Stromal cell of bone marrow (primary cell): ENCODE measurements around the gene PHC2.

Experiments
- DNase-seq: peaks from one replicate; pipeline ENCODE4 v3.0.0-alpha.2; 2012; ENCODE audit warnings: low read depth

Gene PHC2

DNA sequence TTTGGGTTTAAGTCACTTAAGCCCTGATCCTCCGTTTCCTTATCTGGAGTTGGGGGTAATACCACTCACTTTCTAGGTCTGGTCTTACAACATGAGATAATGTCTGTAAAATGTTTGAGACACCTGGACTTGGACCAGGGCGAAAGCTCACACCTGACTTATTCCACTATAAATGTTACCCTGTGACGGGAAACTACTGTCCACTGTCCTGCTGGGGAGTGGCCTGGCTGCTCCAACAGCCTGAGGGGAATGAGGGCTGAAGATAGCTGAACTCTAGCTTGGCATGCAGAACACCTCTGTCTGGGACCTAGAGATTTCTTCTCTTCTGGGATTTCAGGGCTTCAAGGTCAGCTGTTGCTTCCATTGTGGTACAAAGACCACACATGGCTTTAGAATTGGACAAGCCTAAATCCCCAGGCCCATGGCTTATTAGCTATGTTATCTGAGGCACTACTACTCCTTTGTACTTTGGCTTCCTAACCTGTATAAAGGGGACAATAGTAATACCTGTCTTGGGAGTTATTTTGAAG is 100.5 kb downstream of the PHC2 start:
- no peak for DNase-seq

DNA sequence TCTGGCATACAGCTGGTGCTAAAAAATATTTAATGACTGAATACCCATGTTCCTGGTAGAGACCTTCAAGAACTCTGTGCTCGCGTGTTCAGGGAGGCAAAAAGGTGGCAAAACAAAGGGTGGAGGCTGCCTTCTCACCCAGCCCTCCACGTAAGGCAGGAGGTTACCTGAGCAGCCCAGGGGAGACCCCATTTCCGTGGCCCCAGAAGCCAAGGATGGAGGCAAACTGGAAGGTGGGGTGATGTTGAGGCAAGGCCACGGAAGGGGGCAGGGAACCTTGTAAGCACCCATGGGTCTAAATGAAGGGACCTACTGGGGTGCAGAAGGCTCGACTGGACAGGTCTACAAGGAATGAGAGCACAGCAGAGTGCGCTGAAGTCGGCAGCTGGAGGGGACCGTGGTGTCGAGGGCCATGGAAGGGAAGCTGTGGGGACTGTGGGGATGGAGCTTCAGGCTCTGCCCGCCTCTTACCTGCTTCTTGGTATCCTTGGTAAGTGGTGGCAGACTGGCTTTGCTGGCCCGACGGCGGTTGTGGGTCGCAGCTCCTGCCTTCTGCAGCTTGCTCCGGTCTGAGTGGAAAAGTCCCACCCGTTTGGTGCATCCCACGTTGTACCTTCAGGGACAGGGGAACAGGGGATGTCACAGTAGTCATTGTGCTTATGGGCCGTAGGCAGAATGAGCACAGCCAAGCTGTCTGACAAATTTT is 101.1 kb downstream of the PHC2 start:
- no peak for DNase-seq

DNA sequence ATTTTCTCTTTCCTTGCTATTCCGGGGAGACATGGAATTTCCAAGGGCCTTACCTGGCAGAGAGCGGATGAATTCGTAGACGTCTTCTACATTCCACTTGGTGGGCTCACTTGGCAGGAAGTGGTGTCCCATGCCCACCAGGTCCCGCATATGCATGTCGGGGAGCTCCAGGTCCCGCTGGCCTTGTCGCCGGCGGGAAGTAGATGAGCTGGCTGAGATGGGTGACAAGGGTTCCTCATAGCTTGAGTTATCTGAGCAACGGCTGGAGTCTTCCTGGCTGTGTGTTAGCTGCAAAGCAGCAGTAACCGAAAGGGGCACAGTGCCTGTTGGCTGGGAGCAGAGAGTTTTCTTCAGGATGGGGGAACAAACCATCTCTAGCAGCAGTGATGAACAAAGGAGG is 102.1 kb downstream of the PHC2 start:
- DNase-seq: no peak

DNA sequence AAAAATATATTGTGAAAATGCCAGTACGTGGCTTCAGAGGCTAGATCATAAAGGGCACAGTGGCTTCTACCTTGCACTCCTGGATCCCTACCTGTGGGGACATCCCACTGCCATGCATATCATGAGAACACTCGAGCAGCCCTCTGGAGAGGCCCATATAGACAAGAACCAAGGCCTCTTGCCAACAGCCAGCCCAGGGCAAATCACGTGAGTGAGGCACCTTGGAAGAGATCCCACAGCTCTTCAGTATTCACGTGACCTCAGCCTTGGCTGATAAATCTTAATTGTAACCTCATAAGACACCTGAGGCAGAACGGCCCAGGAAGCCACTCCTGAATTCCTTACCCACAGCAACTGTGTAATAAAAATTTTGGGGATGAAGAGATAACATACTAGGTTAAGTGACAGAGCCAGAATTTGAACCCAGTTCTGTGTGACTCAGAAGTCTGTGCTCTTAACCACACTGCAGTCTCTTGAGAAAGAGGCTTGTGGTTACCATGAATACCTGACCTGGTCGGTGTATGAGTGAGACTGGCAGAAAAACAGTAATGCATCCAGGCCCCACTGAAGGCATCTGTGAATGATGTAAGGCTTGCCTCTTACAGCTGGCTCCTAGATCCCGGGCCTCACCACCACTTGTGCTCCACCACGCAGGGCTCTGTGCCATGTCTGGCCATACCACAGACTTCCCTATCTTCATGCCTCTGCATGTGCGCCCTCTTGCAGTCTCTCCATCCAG is 103.1 kb downstream of the PHC2 start:
- peak; percentile 96 for DNase-seq

DNA sequence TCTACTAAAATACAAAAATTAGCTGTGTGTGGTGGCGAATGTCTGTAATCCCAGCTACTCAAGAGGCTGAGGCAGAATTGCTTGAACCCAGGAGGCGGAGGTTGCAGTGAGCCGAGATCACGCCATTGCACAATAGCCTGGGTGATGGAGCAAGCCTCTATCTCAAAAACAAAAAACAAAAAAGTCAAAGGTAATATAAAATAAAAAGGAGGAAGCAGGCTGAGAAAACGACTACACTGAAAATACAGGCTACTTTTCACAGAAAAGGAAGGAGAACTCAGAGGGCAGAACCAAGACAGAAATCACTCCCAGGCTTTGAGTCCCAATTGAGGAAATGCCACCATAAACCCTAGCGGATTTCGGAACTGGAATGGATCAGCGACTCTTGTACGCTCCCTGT is 104.1 kb downstream of the PHC2 start:
- DNase-seq: no peak

DNA sequence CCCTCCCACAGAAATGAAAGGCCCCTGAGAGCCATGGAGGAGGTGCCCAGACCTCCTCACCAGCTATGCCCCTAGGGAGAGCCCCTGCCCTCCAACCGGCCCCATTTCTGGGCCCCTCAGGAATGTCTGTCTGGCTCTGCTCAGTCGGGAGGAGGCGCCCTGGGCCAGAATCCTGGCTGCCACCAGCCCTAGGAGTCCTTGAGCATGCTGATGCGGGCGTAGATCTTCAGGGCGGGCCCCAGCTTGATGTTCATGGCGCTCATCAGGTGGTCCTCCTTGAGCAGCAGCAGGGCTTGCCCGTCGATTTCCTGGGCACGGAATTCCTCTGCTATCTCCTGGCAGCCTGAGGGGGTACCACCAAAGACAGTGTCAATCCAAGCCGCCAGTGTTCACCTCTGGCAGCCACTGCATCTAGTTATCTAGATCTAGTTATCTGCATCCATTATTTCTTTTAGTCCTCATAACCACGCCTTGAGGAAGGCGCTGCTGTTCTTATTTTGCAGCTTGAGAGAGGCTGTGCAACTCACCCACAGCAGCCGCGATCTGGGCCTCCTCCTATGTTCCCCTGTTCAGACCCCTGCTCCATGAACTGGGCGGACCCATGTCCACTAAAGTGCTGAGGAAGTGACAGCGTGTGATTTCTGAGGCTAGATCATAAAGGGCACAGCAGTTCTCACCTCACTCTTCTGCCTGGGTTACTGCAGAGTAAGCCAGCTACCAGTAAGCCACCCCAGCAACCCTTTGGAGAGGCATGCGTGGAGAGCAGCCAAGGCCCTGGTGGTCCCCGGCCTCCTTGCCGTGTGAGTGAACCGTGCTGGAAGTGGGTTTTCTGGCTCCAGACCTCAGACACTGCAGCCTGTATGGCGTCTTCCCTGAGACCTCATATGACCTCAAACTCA is 106.0 kb downstream of the PHC2 start:
- no peak for DNase-seq

DNA sequence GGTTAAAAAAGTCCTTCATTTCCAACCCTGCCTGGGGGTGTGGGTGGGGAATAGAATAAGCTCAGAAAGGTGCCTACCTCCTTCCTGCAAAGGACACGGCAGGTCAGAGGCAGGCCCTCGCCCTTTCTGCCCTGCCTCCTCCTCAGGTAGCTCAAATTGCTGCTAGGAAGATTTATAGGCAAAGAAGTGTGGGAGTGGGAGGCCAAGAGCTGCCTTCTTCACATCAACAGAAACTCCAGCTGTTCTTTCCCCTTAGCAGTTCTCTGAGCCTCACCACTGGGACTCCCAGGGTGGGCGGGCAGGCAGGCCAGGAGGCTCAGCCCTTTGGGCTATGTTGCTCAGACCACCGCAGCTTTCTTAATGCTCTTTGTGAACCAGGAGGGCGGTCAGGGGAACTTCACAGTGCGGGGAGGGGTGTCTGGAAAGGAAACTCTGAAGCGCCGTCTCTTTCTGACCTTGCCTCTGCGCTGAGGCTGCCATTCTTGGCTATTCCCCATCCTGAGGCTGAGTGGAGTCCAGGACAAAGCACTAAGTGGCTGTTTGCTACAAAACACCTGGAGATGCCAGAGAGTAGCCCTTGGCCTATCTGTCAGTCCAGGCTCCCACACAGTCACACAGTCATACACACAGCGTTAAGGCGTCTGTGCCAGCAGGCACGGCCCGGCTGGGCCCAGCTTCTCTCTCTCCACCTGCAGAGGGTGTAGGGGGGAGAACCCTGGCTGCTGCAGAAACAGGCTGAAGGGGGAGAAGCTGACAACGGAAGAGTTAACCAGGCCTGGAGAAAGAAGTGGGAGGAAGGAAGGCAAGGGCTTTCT is 107.0 kb downstream of the PHC2 start:
- no peak for DNase-seq

DNA sequence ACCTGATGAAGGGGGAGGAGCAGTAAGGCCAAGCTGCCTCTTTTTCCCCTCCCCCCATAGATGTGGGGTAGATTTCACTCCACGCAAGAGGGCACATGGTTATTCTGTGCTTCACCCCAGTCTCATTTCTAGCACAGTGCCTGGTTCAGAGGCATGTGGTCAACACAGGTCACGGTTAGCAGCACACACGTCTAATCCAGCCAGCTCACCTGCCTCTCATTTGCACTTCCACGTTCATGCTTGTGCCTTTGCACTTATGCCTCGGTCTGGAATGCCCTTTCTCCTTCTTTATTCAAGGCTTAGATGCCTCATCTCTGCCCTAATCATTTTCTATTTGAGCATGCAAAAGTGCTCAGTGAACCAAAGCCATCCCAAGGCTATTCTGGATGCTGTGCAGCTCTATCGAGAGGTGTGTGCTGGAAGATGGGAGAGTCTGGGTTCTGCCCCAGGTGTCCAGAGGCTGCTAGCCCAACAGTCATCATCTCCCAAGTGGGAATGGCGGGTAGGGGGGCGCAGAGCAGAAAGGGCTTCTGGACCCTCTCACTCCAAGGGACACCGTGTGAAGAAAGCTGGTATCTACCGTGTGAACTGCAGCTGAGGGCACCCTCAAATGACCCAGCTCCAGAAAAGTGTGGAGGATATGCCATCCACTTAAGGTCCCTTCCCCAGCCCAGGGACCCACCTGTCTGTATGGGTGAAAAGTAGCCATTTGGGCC is 107.9 kb downstream of the PHC2 start:
- DNase-seq: no peak

DNA sequence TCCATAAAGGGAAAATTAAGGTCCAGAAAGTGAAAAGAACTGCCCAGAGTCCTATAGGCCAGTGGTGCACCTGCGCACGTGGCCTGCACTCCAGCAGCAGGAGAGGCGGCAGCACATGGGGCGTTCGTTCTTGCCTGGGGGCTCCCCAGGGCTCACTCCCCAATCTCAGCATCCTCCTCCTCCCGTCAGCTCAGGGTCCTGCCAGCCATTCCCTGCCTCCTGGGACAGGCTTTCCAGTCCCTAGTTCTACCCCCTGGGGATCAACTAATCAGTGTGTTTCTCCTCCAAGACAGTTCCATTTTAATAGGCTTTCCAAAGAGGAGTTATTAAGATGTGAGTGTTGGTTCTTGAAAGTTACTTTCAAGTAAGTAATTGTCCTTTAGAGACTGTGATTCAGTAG is 108.8 kb downstream of the PHC2 start:
- no peak for DNase-seq

DNA sequence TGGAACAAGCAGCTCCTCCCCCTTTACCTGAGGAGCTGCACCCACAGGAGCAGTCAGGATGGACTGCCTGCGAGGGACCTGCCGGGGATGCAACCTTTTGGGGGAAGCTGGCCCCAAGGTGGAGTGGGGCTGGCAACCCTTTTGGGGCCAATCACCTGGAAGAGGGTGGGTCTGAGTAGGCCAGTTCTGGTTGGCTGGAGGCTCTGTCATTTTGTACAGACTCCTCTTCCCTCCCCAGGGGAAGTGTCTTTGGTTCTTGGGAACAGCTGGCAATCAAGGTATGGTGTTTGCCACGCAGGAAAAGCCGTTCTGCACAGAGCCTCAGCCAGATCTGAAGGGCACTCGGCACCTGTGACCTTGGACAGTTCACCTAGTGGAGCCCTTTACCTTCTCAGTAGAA is 109.7 kb downstream of the PHC2 start:
- no peak for DNase-seq

DNA sequence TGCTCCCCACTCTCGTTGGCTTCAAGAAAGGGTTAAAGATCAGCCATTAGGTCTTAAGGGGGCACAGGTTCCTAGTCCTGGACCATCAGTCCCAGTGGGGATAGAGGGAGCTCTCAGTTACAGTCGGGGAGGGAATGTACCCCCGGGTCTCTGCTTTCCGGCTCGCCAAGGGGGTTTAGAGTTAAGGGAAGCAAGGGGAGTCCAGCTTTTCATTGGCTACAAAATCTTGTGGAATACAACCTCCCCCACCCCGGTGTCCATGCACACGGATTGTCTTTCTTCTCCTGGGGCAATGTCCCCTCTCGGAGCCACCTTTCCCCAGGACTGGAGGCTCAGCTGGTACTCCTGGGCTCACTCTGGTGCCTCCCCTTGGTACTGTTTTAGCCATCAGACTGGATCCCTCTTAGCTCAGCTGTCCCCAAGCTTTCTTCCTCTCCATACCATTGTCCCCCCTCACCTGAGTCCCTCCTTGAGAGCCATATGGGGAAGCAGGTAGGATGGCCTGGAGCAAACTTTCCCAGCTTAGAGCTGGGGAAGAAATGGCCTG is 110.2 kb downstream of the PHC2 start, which contains the start of gene A3GALT2:
TSS of gene A3GALT2 (minus strand) at position 480 of the 547 bp plus-strand sequence. CDS start at position 480, 0 bp downstream.
- DNase-seq: no peak

DNA sequence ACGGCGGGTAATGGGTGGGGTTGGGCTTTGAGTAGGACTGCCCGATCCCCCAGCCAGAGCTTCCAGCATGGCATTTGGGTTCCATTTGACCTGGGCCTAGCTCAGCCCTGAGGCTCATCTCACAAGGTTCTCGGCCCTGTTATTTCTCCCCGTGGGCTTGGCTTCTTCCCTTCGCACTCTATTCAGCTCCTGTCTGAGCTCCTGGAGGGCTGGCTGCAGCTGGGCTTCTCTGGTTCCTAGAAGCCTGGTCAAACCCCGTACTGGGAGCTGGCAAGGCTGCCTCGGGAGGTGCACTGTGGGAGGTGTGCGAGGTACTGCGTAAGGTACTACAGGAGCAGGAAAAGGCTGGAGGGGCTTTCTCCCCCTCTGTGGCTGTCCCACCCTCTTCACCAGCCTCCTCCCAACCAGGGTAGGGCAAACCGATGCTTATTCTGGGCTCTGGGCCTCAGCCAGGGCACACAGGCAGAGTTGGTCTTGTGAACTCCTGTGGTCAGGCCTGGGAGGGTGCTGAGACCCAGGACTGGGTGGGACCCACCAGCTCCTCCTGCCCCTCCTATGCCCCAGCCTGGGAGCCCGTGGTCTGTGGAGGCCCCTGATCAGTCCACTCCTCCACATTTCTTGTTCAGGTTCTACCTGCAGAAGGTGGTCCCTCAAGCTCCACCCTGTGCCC is 110.8 kb downstream of the PHC2 start:
- DNase-seq: no peak

DNA sequence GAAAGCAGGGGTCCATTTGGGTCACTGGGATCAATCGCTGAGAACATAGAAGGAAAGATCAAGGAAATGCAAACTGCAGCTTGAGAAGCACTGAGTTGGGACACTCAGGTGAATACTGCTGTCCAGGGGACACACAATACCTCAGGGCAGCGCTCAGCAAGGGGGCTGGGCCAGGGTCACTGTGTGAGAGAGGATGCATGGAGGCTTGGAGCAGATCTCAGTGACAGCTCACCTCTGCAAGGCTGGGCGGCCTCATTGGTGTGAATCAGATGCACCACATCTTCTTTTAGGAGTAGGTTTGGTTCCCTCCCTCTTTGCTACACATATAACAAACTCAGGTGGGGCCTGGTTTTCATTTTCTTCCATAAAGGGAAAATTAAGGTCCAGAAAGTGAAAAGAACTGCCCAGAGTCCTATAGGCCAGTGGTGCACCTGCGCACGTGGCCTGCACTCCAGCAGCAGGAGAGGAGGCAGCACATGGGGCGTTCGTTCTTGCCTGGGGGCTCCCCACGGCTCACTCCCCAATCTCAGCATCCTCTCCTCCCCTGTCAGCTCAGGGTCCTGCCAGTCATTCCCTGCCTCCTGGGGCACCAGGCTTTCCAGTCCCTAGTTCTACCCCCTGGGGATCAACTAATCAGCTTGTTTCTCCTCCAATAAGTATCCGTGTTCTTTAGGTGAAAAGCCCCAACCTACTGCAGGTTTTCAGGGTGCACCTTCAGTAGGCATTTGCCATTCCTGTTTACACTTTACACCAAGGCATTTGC is 111.5 kb downstream of the PHC2 start:
- DNase-seq: no peak

DNA sequence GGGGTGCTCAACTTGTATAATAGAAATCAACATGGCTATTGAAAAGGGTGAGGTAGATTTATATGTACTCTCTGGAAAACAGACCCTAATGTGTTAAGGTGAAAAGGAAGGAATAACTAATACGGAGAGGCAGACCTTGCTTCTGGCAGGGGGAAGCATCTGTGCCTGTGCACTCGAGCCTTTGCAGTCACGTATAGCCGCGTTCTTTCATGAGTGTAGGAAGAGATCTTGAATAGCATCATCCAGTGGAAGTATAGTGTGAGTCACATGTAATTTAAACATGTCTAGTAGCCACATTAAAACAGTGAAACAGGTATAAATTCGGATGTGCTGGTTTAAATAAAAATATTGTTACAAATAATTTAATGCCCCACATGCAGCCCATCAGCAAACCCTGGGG is 112.9 kb downstream of the PHC2 start:
- DNase-seq: no peak

DNA sequence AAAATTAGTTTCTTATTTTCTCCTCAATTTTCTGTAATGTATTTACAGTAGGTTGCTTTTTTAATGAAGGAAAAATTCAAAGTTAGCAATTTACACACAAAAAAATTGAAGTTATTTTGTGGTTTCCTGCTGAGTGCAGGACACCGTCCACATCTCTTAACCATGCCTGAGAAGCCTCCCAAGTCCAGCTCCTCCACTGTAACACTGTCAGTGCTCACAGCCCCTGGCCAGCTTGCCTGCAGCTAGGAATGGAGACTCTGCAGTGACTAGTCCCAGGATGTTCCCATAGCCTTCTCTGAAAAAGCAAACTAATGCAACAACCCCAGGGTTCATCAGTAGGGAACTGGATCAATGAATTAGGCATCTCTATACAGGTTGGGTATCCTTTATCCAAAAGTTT is 113.5 kb downstream of the PHC2 start:
- no peak for DNase-seq

DNA sequence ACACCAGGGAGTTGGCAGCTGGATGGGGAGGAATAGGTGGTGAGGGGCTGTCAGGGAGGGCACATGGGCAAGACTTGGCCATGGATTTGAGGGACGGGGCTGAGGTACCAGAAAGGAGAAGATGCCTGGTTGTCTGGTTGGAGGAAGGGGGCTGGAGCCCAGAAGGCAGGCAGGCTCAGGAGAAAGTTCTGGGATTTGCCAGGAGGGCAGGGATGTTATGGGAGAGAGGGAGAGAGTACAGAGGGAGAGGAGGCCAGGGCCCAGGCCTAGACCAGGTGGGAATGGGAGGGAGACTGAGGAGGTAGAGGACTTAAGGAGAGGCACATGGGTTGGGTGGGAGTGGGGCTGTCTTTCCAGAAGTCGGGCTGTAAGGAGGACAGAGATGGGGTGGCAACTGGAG is 114.3 kb downstream of the PHC2 start:
- DNase-seq: no peak

DNA sequence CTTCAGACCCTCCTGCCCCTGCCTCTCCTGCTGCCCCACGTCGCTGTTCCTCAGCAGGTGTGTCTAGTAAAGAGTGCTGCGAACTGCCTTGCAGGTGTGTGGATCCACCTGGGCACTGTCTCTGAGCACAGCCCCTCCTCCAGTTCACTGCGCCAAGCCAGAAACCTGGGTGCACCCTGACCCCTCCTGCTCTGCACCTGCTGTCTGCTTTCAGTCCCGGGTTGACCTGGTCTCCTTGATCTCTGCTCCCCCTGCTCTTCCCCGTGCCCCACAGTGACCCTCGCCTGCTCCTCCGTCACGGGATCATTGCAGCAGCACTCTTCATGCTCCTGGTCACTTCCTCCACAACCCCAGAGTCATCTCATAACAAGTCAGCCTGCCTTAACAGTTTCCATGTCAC is 116.5 kb downstream of the PHC2 start:
- DNase-seq: no peak

DNA sequence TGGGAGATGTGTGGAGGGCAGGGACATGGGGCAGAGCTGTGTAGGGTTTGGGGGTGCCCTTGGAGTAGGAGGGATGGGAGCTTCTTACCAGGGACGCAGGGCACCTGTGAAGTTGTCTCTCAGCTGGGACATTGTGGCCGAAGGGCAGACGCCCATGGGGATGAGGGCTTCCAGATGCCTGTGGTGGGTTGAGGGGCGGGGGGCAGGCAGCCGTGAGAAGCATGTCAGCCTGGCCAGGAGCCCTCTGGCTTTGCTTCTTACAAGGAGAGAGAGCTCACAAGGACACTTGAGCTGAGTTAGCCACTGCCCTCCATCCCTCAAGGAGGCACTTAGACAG is 118.5 kb downstream of the PHC2 start:
- no peak for DNase-seq

DNA sequence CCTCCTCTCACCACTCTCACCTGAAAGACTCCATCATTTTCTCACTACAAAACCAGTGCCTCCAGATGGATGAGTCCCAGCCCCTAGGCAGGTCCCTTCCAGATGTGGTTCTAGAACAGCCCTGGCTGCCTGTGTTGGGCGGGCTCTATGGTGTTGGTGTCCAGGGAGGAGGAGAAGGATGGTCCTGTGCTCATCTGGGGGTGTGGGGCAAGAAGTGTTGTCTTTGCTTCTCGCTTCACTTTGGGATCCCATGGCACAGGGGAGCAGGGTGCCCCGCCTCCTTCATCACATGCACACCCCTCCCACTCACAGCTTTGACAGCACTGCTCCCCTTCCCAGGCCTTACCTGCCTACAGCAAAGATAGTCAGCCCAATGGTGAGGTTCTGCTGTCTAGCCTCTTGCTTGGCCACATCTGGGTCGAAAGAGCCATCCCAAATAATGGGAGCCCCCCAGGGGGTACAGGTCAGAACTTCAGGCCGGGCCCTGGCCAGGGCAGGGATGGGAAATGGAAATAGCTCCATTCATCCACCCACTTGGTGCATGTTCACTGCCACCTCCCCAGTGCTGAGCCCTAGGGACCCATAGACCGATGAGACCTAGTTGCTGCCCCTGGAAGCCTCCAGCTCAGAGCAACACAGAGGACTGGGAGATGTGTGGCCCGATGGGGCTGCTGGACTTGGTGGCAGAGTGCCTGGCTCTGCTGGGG is 119.0 kb downstream of the PHC2 start:
- no peak for DNase-seq
